GDM1 (cell line): Measurements from ENCODE around the gene NUP93.

Experiments used
- DNase-seq: peaks from one replicate; lab custom pipeline; 2025; lab: John Stamatoyannopoulos, UW

The NUP93 gene

GRCh38 chr16:56729735-56730662 lies at the start of gene NUP93:
TSS of gene NUP93 (plus strand) at chr16:56730129. CDS start at chr16:56748248, 18,119 bp downstream.
- peak; percentile 67 for DNase-seq

- peak; percentile 27 for DNase-seq
Measured at GRCh38 chr16:56681939-56682702, 47.8 kb upstream of the NUP93 start, which contains the start of gene MT1X. TSS of gene MT1X (plus strand) at chr16:56682470. CDS start at chr16:56682541, 71 bp downstream.

GRCh38 chr16:56682703-56683397 lies 47.1 kb upstream of the NUP93 start:
- DNase-seq = no peak

GRCh38 chr16:56683424-56684172 lies 46.3 kb upstream of the NUP93 start:
- DNase-seq = no peak

- no peak for DNase-seq
Measured at GRCh38 chr16:56684256-56684925, 45.5 kb upstream of the NUP93 start.

- DNase-seq = no peak
Measured at GRCh38 chr16:56684926-56685590, 44.9 kb upstream of the NUP93 start.

- no peak for DNase-seq
Measured at GRCh38 chr16:56686758-56687157, 43.2 kb upstream of the NUP93 start.

GRCh38 chr16:56688762-56689161 lies 41.2 kb upstream of the NUP93 start:
- no peak for DNase-seq

- DNase-seq = no peak
Measured at GRCh38 chr16:56689171-56689570, 40.8 kb upstream of the NUP93 start.

GRCh38 chr16:56690420-56691122 lies 39.4 kb upstream of the NUP93 start:
- no peak for DNase-seq

- no peak for DNase-seq
Measured at GRCh38 chr16:56691885-56692284, 38.0 kb upstream of the NUP93 start.

GRCh38 chr16:56695246-56695645 lies 34.7 kb upstream of the NUP93 start:
- no peak for DNase-seq

GRCh38 chr16:56697456-56698155 lies 32.3 kb upstream of the NUP93 start:
- DNase-seq = no peak

GRCh38 chr16:56700195-56700594 lies 29.7 kb upstream of the NUP93 start:
- DNase-seq = no peak

GRCh38 chr16:56700631-56701030 lies 29.3 kb upstream of the NUP93 start:
- DNase-seq = no peak

- no peak for DNase-seq
Measured at GRCh38 chr16:56701534-56701933, 28.4 kb upstream of the NUP93 start.

GRCh38 chr16:56702836-56703235 lies 27.1 kb upstream of the NUP93 start:
- no peak for DNase-seq

GRCh38 chr16:56708525-56709442 lies 21.1 kb upstream of the NUP93 start:
- no peak for DNase-seq
